Measurements from ENCODE around the gene MRC2.

GRCh38 chr17:62660629-62661118 is 33.2 kb downstream of the MRC2 start:
- TF ChIP-seq EZH2 (IDR thresholded peaks at IDR 0.05; ENCODE audit: borderline replicate concordance, low read depth, low read length, severe bottlenecking): no peak
- no peak for TF ChIP-seq CTCF (IDR thresholded peaks at IDR 0.05; ENCODE audit: borderline replicate concordance, extremely low read depth, low read length, poor library complexity, severe bottlenecking)
